Neural crest cell (in vitro differentiated cells): ENCODE measurements around the gene ABCF2. TPM values are rescaled to one million over a fixed set of nuclear protein-coding genes. Genes with fewer than 3 reads are reported as not detected.

ENCODE experiments used
- DNase-seq: peaks from one replicate; pipeline ENCODE4 v3.0.0; 2021; ENCODE audit warnings: low read depth, mixed read lengths, low spot score
- H3K27ac Mint-ChIP-seq: one replicate; pipeline ENCODE4 v1.8.0; 2021; ENCODE audit warnings: mild to moderate bottlenecking, mixed read lengths; ENCODE audit not compliant: unreplicated experiment
- H3K27me3 Mint-ChIP-seq: 2 replicates; pipeline ENCODE4 v1.8.0; 2021; ENCODE audit warnings: low read depth, mild to moderate bottlenecking, mixed read lengths
- H3K36me3 Mint-ChIP-seq: 2 replicates; pipeline ENCODE4 v1.8.0; 2021; ENCODE audit warnings: low read depth, mild to moderate bottlenecking, mixed read lengths
- H3K4me1 Mint-ChIP-seq: 2 replicates; pipeline ENCODE4 v1.8.0; 2021; ENCODE audit warnings: mixed read lengths
- H3K4me3 Mint-ChIP-seq: one replicate; pipeline ENCODE4 v1.8.0; 2021; ENCODE audit warnings: mild to moderate bottlenecking, mixed read lengths
- H3K9me3 Mint-ChIP-seq: 2 replicates; pipeline ENCODE4 v1.8.0; 2021; ENCODE audit warnings: mixed read lengths
- CTCF ChIP-seq: fragments of 200-600 bp; sonication (generic); conservative IDR thresholded peaks from 2 replicates; pipeline ENCODE4 v1.5.0; 2021; ENCODE audit warnings: antibody characterized with exemption, mild to moderate bottlenecking
- total RNA-seq: library from RNA; stranded (reverse); gene quantifications from 2 replicates; pipeline ENCODE4 v1.2.1, GENCODE V29; 2021

The ABCF2 gene
- total RNA-seq, 1 donor from 2014 or later = 68.2 TPM

GRCh38 chr7:151172273-151173141, 54.5 kb downstream of the ABCF2 start:
- Mint-ChIP-seq H3K4me1 (peaks cover 14% of the 10 kb centered on the region), H3K4me3 (peak overlapping the region; percentile 21), H3K9me3 (no peaks in the 10 kb centered on the region), H3K36me3 (no peaks in the 10 kb centered on the region), H3K27me3 (peaks cover 49% of the 10 kb centered on the region), H3K27ac (no peak overlapping the region)
- TF ChIP-seq CTCF = peak; percentile 100
- DNase-seq = peak; percentile 86

GRCh38 chr7:151168787-151169162, 58.2 kb downstream of the ABCF2 start:
- TF ChIP-seq CTCF = no peak
- H3K36me3 Mint-ChIP-seq = no peaks in the 10 kb centered on the region
- peaks cover 18% of the 10 kb centered on the region for H3K4me1 Mint-ChIP-seq
- H3K27ac Mint-ChIP-seq = no peak overlapping the region
- H3K9me3 Mint-ChIP-seq = no peaks in the 10 kb centered on the region
- H3K4me3 Mint-ChIP-seq = peak overlapping the region; percentile 84
- no peak for DNase-seq
- peaks cover 48% of the 10 kb centered on the region for H3K27me3 Mint-ChIP-seq

- Mint-ChIP-seq H3K27ac (no peak overlapping the region), H3K36me3 (no peaks in the 10 kb centered on the region), H3K4me1 (peaks cover 18% of the 10 kb centered on the region), H3K4me3 (peak overlapping the region; percentile 84), H3K9me3 (no peaks in the 10 kb centered on the region), H3K27me3 (peaks cover 46% of the 10 kb centered on the region)
- peak; percentile 79 for TF ChIP-seq CTCF
- DNase-seq = peak; percentile 53
Measured at GRCh38 chr7:151168003-151168786, 58.8 kb downstream of the ABCF2 start.

- peaks cover 39% of the 10 kb centered on the region for H3K27me3 Mint-ChIP-seq
- H3K36me3 Mint-ChIP-seq = no peaks in the 10 kb centered on the region
- no peaks in the 10 kb centered on the region for H3K9me3 Mint-ChIP-seq
- H3K27ac Mint-ChIP-seq = no peak within 1 kb of the TSS
- peak; percentile 56 for TF ChIP-seq CTCF
- DNase-seq = peak; percentile 41
- H3K4me1 Mint-ChIP-seq = peaks cover 13% of the 10 kb centered on the region
- peak within 1 kb of the TSS; percentile 84 for H3K4me3 Mint-ChIP-seq
Measured at GRCh38 chr7:151167197-151167961, 59.6 kb downstream of the ABCF2 start, which contains the start of gene GBX1. TSS of gene GBX1 (minus strand) at chr7:151167694. CDS start at chr7:151167548, 146 bp downstream.

- H3K4me1 Mint-ChIP-seq = peaks cover 11% of the 10 kb centered on the region
- no peak for TF ChIP-seq CTCF
- DNase-seq = no peak
Measured at GRCh38 chr7:151166629-151167196, 60.3 kb downstream of the ABCF2 start.

More at GRCh38 chr7:151166629-151167196, 60.3 kb downstream of the ABCF2 start:
- Mint-ChIP-seq H3K27ac (no peak overlapping the region), H3K36me3 (no peaks in the 10 kb centered on the region), H3K9me3 (no peaks in the 10 kb centered on the region), H3K27me3 (peaks cover 35% of the 10 kb centered on the region), H3K4me3 (peak overlapping the region; percentile 81)
